LNCAP (cell line): ENCODE data around the gene PAX6.

Experiments
- TF ChIP-seq, protein P1 (sequence below): fragments of 450-650 bp; IDR thresholded peaks from 2 replicates; pipeline ENCODE4 v1.5.1; 2017; ENCODE audit warnings: mild to moderate bottlenecking

The PAX6 gene

DNA sequence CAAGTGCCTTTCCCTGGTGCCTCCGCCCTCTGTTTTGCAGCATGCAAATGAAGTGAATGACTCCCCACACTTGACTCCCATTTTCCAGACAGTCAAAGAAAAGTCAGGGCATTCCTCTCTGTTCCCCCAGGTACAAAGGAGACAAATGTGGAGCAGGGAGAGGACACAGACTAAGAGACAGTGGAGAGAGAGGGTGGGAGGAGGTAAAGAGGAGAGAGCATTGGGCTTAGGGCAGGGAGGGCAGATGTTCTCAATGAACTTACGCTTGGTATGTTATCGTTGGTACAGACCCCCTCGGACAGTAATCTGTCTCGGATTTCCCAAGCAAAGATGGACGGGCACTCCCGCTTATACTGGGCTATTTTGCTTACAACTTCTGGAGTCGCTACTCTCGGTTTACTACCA, 9.8 kb downstream of the PAX6 start:
- TF ChIP-seq, protein P1, sequence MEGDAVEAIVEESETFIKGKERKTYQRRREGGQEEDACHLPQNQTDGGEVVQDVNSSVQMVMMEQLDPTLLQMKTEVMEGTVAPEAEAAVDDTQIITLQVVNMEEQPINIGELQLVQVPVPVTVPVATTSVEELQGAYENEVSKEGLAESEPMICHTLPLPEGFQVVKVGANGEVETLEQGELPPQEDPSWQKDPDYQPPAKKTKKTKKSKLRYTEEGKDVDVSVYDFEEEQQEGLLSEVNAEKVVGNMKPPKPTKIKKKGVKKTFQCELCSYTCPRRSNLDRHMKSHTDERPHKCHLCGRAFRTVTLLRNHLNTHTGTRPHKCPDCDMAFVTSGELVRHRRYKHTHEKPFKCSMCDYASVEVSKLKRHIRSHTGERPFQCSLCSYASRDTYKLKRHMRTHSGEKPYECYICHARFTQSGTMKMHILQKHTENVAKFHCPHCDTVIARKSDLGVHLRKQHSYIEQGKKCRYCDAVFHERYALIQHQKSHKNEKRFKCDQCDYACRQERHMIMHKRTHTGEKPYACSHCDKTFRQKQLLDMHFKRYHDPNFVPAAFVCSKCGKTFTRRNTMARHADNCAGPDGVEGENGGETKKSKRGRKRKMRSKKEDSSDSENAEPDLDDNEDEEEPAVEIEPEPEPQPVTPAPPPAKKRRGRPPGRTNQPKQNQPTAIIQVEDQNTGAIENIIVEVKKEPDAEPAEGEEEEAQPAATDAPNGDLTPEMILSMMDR, result no peak

DNA sequence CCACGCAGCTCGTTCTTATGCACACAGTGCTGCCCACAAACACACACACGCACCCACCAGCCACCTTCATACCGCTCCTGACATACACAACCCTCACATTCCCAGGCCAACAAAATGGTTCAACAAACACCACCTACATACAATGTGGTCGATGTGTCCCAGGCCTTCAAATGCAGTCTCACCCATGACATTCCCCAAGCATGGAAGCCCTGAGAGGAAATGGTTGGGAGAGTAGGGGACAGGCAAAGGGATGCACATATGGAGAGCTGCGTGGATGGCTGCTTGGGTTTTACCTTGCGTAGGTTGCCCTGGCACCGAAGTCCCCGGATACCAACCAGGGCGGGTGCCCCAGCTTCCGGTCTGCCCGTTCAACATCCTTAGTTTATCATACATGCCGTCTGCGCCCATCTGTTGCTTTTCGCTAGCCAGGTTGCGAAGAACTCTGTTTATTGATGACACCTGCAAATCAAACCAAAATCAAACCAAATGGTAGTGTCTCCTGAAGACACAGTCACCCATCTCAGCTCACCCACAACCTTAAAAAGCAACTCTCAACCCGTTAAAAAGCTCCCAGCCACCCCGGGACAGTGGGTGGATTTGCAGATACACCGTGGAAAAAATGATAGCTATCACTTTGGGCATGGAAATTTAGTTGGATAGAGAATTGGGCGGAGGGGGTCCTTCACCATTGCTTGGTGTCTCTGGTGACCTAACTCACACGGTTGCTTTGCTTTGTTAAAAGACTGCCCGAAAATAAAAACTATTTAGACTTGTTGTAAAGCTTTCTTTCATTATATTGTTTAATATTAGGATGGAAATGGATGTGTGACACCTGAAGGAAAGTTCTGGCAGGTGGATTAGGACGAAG, 10.5 kb downstream of the PAX6 start:
- TF ChIP-seq, protein P1, result no peak

- TF ChIP-seq, protein P1, result no peak
Measured at GRCh38 chr11:31799435-31800397, 11.4 kb downstream of the PAX6 start.

DNA sequence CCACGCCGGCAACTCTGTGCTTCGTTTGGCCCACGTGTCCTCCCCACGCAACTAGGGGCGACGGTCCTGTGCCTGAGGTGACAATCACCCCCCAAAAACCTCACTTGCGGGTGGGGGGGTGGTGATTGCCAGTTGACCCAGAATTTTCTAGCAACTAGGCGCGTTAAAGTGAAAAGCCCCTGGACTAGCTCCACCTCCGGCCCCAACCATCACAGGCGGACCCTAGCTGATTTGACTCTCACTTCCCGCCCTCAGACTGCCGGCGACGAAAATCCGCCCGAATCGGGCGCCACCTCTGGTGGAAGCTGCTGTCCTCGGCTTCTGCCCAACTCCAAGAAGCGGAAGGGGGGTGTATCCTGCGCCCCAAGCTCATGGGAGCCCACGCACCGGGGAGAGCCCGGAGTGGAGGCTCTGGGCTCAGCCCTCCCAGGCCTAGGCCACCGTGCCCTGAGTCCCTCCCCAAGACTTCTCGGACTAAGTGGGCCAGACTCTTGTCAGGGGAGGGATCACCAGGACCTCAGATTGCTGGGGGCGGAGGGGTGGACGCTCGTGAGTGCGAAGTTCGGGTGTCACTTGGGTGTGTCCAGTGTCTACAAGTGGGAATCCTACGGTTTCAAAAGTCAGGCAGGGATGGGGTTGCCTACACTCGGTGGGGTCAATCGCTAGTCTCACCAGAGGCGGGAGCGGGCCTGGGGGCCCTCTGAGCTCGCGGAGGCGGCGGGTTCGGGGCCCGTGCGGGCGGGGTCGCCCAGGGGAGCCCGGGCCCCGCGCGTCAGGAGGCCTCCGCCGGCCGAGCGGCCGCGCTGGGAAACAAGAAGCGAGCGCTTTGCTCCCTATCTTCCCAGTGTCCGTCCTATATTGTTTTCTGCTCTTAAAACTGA, 12.3 kb downstream of the PAX6 start:
- TF ChIP-seq, protein P1, result no peak

DNA sequence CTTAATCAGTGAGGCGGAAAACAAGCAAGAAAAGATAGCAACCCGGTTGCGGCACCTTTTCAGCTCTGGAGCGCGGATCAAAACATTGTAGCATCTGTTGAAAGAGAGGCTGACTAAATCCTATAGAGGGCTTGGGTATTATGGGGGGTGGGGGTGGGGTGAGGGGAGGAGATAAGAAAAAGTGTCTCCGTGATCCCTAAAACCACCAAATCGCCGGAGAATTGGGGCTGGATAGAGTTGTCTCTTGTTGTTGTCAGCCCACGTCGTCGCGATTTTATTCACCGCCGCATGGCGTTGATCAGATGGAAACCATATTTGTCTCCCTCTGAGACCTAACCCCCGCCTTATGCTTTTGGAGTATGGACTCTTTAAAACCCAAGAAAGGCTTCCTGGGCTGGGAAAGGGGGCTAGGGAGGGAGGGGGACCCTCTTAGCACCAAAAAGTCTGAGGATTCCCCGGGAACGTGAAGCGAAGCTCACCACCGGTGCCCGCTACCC, 13.0 kb downstream of the PAX6 start:
- TF ChIP-seq, protein P1, result no peak

- TF ChIP-seq, protein P1, result no peak
Measured at GRCh38 chr11:31797190-31798056, 13.7 kb downstream of the PAX6 start.
